Measurements from ENCODE around the gene NEGR1.

The NEGR1 gene

DNA sequence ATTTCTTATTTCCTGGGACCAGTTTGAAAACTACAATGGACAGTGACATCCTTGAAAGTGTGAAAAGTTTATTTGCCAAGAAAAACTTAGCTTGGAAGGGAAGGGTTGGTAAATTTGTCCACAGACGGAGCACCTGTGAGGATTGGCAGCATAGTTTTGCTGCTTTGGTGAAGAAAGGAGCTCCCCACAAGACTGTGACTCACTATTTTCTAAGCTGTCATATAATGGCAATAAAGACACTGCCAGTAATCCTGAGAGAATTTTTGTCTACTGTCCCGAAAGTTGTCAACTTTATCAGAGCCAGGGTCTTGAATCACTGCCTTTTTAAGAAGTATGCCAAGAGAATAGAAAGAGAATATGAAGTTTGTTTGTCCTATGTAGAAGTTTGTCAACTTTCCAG, 230.8 kb downstream of the NEGR1 start:
- TF ChIP-seq, protein P1, sequence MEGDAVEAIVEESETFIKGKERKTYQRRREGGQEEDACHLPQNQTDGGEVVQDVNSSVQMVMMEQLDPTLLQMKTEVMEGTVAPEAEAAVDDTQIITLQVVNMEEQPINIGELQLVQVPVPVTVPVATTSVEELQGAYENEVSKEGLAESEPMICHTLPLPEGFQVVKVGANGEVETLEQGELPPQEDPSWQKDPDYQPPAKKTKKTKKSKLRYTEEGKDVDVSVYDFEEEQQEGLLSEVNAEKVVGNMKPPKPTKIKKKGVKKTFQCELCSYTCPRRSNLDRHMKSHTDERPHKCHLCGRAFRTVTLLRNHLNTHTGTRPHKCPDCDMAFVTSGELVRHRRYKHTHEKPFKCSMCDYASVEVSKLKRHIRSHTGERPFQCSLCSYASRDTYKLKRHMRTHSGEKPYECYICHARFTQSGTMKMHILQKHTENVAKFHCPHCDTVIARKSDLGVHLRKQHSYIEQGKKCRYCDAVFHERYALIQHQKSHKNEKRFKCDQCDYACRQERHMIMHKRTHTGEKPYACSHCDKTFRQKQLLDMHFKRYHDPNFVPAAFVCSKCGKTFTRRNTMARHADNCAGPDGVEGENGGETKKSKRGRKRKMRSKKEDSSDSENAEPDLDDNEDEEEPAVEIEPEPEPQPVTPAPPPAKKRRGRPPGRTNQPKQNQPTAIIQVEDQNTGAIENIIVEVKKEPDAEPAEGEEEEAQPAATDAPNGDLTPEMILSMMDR (IDR thresholded peaks at IDR 0.05; ENCODE audit: low read depth, low read length) = no peak
- DNase-seq = no peak
- Histone ChIP-seq H3K27ac (no peak overlapping the region), H3K36me3 (no peaks in the 10 kb centered on the region), H3K4me3 (ENCODE audit: low read depth, low read length) (no peak overlapping the region), H3K9me3 (ENCODE audit: severe bottlenecking) (no peaks in the 10 kb centered on the region), H3K27me3 (ENCODE audit: insufficient read depth, low read depth, severe bottlenecking) (no peaks in the 10 kb centered on the region)

DNA sequence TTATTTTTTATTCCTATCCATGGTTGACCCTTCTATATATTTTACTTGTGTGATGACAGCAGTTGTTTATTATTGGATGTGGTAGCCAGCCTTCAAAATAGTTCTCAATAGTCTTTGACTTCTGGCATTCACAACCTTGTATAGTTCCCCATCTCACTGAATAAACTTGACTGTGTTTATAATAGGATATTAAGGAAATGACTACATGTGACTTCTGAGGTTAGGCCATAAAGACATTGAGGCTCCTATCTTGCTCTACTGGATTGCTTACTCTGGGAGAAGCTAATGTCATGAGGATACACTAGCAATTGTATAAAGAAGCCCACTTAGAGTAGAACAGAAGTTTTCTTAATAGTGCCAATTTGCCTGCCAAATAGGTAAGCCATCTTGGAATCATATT, 231.8 kb downstream of the NEGR1 start:
- Histone ChIP-seq H3K4me3 (ENCODE audit: low read depth, low read length) (no peak overlapping the region), H3K27me3 (ENCODE audit: insufficient read depth, low read depth, severe bottlenecking) (no peaks in the 10 kb centered on the region), H3K27ac (no peak overlapping the region), H3K9me3 (ENCODE audit: severe bottlenecking) (no peaks in the 10 kb centered on the region), H3K36me3 (no peaks in the 10 kb centered on the region)
- TF ChIP-seq, protein P1 (IDR thresholded peaks at IDR 0.05; ENCODE audit: low read depth, low read length) = no peak
- no peak for DNase-seq

DNA sequence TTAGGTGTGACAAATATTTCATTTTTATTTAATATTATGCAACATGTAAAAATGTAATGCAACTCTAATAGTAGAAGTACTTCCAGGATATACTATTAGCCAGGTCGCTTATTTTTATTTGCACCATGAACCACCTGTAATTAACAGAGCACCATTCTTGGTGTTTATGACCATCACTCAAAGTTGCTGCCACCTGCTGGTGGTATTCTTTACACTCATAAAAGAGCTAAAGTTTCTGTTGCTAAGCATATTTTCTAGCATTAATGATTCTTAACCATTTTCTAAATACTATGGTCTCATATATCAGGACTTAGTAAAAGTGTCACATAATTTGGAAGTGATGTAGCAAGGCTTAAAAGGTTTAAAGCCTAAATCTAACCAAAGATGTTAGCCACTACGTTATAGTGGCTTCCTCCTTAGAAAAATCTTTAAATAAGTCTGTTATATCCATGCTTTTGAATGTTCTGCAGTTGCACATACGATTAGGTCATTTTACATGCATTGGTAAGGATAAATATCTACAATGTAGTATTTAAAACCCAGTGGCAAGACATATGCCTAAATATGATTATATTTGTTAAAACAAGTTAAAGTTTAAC, 244.5 kb downstream of the NEGR1 start:
- DNase-seq = peak; percentile 52
- Histone ChIP-seq H3K36me3 (no peaks in the 10 kb centered on the region), H3K27me3 (ENCODE audit: insufficient read depth, low read depth, severe bottlenecking) (no peaks in the 10 kb centered on the region), H3K9me3 (ENCODE audit: severe bottlenecking) (no peaks in the 10 kb centered on the region), H3K4me3 (ENCODE audit: low read depth, low read length) (no peak overlapping the region), H3K27ac (no peak overlapping the region)
- TF ChIP-seq, protein P1 (IDR thresholded peaks at IDR 0.05; ENCODE audit: low read depth, low read length) = peak; percentile 42

DNA sequence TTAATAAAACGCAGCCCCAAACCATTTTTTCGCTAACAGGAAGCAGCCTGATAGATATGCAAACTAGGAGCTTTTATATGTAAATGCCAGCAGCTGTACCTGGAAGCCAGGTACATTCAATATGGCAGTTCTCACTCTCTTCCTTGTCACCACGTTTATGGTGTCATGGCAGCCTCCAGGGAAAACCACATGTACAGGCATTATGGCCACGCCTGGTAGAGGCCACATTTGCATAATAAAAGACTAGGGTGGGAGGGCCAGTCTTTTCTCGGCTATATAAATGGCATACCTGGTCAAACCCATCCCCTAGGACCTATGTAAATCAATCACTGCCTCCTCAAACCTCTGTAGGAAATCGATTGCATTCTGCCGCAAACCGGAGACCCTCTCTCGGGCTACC, 247.5 kb downstream of the NEGR1 start:
- Histone ChIP-seq H3K27ac (no peak overlapping the region), H3K36me3 (no peaks in the 10 kb centered on the region), H3K9me3 (ENCODE audit: severe bottlenecking) (no peaks in the 10 kb centered on the region), H3K4me3 (ENCODE audit: low read depth, low read length) (no peak overlapping the region), H3K27me3 (ENCODE audit: insufficient read depth, low read depth, severe bottlenecking) (no peaks in the 10 kb centered on the region)
- no peak for DNase-seq
- TF ChIP-seq, protein P1 (IDR thresholded peaks at IDR 0.05; ENCODE audit: low read depth, low read length) = no peak

DNA sequence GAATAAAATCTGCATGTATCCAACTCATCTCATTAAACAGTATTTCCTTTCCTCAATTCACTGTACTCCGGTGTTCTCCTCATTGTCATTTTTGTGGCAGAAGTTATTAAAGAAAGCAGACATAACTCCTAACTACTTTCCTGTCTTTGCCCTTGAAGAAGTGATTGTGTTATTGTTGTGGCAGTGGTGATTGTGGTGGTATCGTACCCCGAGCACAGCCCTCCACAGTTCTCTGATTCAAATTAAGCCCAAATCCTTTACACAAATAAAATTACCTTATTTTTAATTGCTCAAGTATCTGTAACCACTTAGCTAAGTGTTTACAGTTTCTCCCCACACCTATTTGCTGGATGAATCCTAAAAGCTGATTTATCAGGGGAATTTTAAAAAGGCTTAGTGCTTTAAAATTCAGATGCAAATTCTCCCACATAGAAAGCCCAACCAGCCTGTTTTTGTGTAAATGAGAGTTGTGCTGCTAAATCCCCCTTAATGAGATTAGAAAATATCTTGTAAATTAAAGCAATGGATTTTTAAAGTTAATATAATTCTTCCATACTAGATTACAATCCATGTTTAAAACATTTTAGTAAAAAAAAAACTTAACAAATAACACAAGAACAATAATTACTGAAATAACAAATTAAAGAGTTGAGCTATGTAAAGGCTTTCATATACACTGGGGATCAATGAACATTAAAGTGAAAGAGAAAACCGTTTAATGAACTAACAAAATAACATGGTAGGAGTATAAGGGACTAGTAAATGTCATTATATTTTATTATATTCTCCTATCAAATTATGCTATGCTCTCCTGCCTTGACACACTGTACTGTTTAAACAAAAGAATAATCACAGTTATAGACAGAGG, 259.0 kb downstream of the NEGR1 start:
- Histone ChIP-seq H3K27me3 (ENCODE audit: insufficient read depth, low read depth, severe bottlenecking) (no peaks in the 10 kb centered on the region), H3K36me3 (no peaks in the 10 kb centered on the region), H3K27ac (no peak overlapping the region), H3K4me3 (ENCODE audit: low read depth, low read length) (no peak overlapping the region), H3K9me3 (ENCODE audit: severe bottlenecking) (no peaks in the 10 kb centered on the region)
- DNase-seq = no peak
- TF ChIP-seq, protein P1 (IDR thresholded peaks at IDR 0.05; ENCODE audit: low read depth, low read length) = no peak

Measured in WERI-Rb-1 (cell line).